GM10847 (cell line): ENCODE measurements around the gene PAN2.

ENCODE experiments used
- POLR2A ChIP-seq: IDR thresholded peaks from 2 replicates; pipeline ENCODE4 v1.6.1; 2011; ENCODE audit not compliant: insufficient read length; ENCODE audit errors: extremely low read depth

PAN2 gene

DNA sequence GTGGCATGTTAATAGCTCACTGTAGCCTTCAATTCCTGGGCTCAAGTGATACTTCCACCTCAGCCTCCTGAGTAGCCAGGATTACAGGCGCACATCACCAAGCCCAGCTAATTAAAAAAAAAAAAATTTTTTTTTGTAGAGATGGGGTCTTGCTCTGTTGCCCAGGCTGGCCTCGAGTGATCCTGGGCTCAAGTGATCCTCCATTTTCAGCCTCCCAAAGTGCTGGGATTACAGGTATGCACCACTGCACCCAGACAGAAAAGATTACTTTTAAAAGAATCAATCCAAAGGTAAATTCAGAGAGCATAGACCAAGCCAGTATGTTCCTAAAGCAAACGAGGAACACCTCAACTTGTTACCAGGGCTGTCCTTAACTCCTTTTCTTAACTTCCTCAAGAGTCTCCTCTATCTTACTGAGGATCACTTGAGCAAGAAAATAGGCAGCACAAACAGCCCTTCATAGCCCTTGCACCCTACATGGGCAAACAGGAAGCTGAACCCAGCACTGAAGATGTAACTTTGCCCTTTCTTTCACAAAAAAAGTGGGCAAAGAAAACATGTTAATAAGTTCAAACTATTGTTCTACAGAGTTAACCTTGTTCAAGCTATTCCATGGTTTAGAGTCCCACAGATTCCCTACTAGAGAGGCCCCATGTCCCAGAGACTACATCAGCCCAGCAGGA is 45.0 kb downstream of the PAN2 start:
- TF ChIP-seq POLR2A: no peak

DNA sequence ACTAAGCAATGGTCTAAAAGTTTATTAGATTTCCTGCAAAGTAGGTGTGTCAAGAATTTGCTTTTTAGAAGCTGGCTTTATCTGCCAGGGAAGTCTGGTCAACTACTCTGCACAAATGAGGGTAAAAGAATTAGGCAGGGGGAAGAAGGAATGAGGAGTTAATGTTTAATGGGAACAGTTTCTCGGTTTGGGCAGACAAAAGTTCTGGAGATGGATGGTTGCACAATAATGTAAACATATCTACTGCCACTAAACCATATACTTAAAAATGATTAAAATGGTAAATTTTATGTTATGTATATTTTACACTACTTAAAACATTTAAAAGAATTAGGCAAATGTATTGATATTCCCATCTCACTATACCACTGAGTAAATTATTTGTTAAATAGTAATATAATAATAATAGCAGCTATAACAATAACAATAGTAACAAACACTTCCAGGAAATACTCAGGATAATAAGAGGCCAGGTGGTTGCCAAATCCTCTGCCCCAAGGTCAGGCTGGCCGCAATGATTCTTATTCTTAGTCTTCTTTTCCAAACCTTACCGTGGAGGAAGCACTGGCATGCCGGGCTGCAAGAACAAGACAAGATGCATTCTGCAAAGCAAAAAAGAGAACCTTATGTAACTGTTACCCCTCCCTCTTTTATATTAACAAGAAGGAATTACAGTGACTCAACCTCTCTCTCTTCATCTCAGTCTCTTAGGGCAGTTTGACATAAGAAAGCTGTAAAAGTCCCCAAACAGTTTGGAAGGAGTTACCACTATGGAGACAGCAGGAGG is 47.6 kb downstream of the PAN2 start:
- TF ChIP-seq POLR2A: no peak

DNA sequence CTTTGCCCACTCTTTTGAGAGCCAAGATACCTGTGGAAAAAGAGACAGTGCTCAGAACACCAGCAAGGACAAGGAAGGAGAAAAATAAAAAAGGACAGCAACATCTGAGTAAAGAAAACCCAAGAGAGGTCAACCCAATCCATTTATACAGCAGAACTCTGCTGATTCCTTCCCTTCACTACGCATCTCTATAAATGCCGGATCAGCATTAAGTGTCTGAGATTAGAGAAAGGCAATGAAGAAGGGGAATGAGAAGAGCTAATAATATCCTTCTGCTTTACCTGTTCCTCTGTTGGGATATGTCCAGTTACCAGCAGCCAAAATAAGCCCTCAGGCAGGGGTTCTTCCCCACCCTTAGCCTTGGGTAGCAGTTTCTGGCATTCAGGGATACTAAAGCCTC is 51.2 kb downstream of the PAN2 start:
- no peak for TF ChIP-seq POLR2A

DNA sequence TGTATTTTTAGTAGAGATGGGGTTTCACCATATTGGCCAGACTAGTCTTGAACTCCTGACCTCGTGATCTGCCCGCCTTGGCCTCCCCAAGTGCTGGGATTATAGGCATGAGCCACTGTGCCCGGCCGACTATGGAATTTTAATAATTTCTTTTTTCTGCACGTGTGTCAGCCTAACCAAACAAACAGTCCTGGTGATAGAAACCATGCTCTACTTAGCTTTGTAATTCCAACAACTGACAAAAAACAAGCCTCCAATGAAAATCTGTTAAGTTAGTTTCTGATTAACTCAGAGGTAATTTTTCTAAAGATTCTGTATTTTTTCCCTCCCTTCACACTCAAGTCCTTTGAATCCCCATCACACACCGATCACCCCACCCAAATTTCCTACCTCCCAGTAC is 51.8 kb downstream of the PAN2 start:
- TF ChIP-seq POLR2A: no peak

DNA sequence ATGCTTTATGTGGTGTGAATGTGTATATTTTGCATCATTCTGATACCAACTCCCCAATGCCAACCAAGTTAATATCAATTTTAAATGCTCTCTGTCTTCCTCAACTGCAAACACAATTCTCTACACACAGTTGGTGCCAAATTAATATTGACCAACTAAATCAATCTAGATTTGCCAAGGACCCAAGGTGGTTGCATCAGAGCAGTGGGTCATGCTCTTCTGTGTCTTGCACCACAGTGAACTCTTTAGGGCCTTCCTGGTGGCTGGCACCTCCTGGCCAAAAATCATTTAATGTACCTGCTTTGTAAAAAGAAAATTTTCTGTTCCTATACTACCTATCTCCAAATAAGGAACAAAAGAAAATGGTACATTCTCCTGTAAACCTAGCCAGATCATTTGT is 53.0 kb downstream of the PAN2 start:
- TF ChIP-seq POLR2A: no peak

DNA sequence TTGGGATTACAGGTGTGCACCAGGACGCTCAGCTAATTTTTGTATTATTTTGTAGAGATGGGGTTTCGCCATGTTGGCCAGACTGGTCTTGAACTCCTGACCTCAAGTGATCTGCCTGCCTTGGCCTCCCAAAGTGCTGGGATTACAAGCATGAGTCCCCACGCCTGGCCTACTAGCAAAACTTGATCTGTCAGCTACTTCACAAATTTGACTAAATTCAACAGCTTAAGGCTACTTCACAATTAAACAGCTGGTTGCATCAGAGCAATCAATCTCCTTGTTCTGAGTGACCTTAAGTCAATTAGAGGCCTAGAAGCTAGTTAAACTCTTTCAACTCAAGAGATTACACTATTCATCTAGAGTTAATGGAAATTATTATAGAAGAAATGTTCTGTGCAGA is 54.9 kb downstream of the PAN2 start:
- no peak for TF ChIP-seq POLR2A

DNA sequence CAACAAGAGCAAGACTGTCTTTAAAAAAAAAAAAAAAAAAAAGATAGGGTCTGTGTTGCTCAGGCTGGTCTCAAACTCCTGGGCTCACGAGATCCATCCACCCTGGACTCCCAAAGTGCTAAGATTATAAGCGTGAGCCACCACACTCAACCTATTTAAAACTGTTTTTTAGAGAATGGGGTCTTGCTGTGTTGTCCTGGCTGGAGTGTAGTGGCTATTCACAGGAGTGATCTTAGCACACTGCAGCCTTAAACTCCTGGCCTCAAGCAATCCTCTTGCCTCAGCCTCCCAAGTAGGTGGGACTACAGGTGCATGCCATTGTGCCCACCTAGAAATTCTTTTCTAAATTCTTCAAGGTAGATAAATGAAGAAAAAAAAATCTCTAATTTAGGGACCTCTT is 59.5 kb downstream of the PAN2 start:
- no peak for TF ChIP-seq POLR2A

DNA sequence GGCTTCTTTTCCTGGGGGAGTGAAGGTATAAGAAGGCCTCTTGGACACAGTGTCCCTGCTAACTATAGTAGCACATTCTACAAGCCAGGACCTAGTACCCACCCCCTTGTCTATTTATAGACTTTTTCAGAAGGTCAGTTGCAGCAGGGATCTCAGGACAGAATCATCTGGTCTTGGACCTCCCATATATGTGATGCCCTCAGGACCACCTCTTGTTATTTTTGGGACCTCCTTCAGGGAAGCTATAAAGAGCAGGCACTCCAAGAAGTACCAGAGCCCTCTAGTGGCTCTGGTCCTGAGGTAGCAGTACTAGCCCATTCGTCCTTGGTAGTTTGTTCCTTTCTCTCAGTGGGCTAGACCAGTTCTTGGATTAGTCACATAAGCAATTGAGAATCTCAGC is 62.8 kb downstream of the PAN2 start:
- TF ChIP-seq POLR2A: no peak

DNA sequence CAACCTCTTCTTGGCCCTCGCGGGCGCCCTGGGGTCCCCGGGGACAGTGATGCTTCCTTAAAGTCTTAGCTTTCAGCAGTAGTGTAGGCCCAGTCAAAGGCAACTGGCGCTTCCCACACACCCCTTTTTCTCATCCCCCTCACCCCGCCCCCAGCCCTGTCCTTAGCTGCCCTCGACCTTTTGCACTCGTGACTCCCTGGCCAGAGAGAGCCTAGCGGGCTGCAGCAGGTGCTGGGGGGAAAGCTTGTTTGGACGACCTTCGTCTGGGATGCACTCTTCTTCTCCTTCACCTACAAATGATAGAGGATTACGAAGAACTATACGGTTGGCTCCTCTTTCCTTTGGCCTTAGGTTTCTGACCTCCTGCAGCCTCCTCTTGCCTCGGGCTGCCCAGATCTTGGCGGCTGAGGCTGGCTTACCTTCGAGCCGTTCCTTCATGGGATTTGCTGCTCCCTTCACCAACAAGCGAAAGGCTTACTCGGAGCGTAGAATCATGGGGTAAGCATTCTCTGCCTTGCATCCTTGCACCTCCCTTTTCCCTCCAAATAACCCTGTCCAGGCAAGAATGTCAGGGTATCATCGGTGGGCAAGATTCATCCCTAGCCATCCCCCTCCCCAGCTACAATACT is 66.2 kb downstream of the PAN2 start:
- TF ChIP-seq POLR2A: no peak

DNA sequence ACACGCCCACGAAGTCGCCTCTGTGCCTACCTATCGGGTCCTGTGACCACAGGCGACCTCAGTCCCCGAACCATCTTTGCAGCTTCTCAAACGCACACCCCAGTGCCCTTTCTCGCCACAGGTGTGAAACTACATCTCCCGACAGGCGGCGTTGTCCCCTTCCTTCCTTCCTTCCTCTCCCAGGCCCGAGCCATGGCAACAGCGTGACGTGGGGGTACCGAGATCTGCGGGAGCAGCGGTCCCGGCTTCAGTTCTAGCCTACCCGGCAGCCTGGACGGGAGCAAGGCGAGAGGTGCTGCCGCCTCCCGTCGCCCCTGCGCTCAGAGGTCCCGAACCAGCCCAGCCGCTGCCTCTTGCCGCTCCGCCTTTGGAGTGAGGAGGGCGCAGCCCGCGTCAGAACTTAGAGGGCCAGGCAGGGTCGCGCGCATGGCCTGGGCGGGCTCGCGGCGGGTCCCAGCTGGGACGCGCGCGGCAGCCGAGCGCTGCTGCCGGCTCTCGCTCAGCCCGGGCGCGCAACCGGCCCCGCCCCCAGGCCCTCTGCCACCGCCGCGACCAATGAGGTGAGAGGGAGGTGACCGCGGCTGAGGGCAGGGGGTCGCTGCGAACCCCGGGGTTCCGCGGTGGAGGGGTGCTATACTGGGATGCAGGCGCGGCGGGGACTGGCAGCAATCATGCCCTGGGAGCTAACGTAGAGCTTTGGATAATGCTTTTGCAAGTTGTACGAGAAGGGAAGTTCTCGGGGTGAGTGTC is 66.9 kb downstream of the PAN2 start, which contains the start of gene COQ10A:
Gene COQ10A (plus strand): TSS at position 250 of the 750 bp plus-strand sequence. CDS start 177 bp downstream, at position 427.
- TF ChIP-seq POLR2A: peak; percentile 62
